HG02884 (cell line): ENCODE results near the gene ZKSCAN5.
A peak's percentile ranks its signal among the peaks of the same experiment; 100 is the strongest.

Source experiments
- ATAC-seq: cut with Tn5 transposase; IDR thresholded peaks from one replicate; pipeline ENCODE4 v1.9.1; 2021; ENCODE audit warnings: mild to moderate bottlenecking, moderate library complexity; ENCODE audit not compliant: unreplicated experiment

Gene ZKSCAN5

GRCh38 chr7:99504603-99505323, at the start of gene ZKSCAN5:
Gene ZKSCAN5, plus strand, starts transcription at chr7:99504662. Its CDS starts 1,383 bp downstream, at chr7:99506045.
- ATAC-seq: peak; percentile 82

DNA sequence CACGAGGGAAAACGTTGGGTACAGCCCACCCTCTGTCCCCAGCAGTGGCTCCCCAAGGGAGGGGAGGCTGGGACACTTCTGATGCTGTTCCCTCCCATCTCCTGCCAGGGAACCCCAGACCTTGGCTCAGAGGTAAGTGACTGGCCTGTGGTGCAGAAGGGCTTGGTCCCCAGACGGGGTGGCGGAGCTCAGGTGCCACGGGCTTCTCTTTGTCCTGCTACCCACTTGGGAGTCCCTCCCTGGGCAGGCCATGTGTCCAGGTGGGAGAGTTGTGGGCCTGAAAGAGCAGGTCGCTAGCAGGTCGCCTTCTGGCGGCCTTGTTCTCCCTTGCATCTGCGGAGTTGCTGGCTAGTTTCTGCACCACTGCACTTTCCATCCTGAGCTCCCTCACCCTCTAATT, 48.6 kb upstream of the ZKSCAN5 start:
- ATAC-seq: no peak

DNA sequence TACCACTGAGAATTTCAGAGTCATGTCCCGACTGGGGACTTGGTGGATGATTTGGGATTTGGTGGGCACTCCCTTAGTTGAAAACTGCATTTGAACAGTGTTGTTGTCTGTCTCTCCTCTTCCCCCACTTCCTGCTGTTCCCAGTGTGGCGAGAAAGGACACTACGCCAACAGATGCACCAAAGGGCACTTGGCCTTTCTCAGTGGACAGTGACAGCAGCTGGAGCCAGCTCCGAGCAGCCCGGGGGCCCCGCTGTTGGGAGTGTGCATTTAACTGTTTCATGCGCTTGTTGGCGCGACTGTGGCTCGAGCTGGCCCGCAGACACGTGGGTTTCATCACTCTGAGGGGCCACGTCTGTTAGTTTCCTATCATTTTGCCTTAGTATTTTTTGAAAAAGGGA, 48.2 kb upstream of the ZKSCAN5 start:
- no peak for ATAC-seq

GRCh38 chr7:99457050-99457649, 47.3 kb upstream of the ZKSCAN5 start:
- ATAC-seq: no peak

GRCh38 chr7:99457650-99458493, 46.6 kb upstream of the ZKSCAN5 start:
- no peak for ATAC-seq

DNA sequence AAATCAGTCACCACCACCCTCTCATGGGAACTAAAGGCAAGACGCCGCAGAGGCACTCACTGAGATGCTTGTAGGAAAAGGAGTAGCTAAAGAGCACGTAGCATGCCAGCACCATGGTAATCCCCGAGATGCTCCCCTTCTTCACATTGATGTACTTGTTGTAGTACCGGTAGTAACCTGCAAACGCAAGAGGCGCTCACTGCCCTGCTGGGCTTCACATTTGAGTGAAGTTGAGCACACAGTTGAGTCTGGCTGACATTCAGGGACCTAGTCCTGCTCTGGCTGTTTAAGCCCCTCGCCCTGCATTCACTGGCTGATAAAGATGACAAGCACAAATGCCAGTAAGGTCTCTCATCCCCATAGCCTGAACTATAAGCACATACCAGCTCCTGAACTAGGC, 45.4 kb upstream of the ZKSCAN5 start:
- ATAC-seq: no peak

DNA sequence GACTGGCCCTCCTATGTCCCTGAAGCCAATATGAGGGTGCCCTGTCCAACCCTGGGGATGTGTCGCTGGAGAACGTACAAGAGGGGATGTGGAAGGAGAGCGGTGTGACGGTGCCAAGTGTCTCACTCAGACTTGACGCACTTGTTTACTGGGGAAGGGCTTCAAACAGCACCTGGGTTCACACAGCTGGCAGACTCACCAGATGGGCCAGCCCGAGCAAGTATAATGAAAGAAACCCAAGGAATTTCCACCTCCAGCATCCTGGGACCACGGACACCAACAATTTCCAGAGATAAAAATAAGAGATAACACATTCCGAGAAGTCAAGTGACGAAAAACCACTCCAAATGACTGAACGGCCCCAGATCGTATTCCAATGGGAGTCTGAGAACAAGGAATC, 43.8 kb upstream of the ZKSCAN5 start:
- ATAC-seq: no peak

- no peak for ATAC-seq
These were observed 43.2 kb upstream of the ZKSCAN5 start for GRCh38 chr7:99461221-99461620.

DNA sequence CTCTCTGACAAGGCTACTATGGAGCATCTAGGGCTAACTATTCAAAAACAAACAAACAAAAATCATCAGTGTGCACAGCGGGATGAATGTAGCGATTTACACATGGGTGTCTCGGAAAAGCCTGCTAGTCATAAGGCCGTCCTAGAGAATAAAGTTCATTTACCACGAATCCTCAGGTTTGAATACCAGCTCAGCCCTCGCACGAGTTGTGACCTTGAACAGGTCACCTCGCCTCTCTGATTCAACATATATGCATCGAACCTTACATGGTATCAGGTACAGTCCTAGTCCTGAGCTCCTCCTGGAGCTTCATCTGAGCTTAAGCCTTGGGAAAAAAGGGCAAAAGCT, 39.1 kb upstream of the ZKSCAN5 start:
- no peak for ATAC-seq

GRCh38 chr7:99468336-99468918, 36.0 kb upstream of the ZKSCAN5 start:
- no peak for ATAC-seq

- no peak for ATAC-seq
These were observed 34.9 kb upstream of the ZKSCAN5 start for GRCh38 chr7:99469381-99470065.

- ATAC-seq: peak; percentile 94
These were observed 31.7 kb upstream of the ZKSCAN5 start, which contains the start of gene ZNF789 for GRCh38 chr7:99472561-99473314. Gene ZNF789, plus strand, starts transcription at chr7:99472890. Its CDS starts 3,567 bp downstream, at chr7:99476457.

GRCh38 chr7:99473315-99473596, 31.2 kb upstream of the ZKSCAN5 start:
- no peak for ATAC-seq

DNA sequence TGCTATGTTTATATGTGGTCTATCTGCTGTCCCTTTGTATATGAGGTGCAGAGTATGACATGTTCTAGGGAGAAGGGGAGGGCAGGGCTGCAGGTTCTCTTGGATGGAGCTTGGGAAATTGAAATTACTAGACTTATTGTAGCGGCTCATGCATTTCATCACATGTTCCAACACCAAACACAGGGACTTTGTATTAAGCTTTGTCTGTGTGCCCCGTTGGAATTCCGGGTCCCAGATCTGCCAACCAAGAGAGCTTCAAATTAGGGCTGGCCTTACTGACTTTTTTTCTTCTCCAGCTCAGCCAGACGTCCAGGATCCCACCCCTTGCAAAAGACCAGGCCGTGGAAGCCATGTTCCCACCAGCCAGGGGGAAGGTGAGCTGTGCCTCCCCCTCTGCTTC, 28.4 kb upstream of the ZKSCAN5 start:
- no peak for ATAC-seq

- no peak for ATAC-seq
These were observed 25.7 kb upstream of the ZKSCAN5 start for GRCh38 chr7:99478464-99479440.

DNA sequence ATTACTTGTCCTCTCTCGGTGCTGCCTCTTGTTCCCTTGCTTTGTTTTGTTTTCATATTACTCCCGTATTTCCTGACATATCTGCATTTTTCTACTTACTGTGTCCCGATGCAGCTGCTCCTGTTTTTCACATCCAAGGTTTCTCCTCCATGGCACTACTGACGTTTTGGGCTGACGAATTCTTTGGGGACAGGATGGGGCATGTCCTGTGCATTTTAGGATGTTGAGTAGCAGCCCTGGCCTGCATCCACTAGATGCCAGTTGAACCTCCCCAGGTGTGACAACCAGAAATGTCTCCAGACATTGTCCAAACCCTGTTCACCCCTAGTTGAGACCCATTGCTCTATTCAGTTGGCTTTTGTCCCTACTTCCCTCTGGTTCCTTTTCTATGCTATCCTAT, 19.4 kb upstream of the ZKSCAN5 start:
- ATAC-seq: no peak

- ATAC-seq: no peak
These were observed 15.2 kb upstream of the ZKSCAN5 start for GRCh38 chr7:99489235-99489634.

DNA sequence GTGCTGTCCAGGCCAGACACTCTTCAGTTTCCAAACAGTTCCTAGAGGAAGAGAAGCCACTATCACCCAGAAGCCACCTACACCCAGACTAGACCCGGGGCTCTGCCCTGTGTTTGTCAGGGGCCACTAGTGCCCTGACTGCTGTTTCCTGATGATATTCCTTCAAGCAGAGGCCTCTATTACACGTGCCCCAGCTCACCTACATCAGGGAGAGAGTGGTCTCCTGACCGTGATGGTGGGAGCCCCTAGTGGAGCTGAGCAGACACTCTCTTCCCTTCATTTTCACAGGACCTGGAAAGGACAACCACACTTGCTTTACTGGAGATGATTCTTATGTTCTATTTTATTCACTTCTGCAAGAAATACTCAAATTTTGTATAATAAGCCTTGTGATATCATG, 13.6 kb upstream of the ZKSCAN5 start:
- ATAC-seq: no peak

- ATAC-seq: no peak
These were observed 10.6 kb upstream of the ZKSCAN5 start for GRCh38 chr7:99493823-99494222.
